HCT116 (cell line): Measurements from ENCODE around the gene LRRC4. TPM values are rescaled to one million over a fixed set of nuclear protein-coding genes. Genes with fewer than 3 reads are reported as not detected.

Experiments
- ATAC-seq: fragments of 200-7000 bp; cut with Tn5 transposase; 2 replicates; pipeline ENCODE4 v1.9.1; 2020; ENCODE audit warnings: mild to moderate bottlenecking, moderate library complexity
- BruUV-seq: library from RNA; stranded (reverse); fragments of 400-500 nt; replicated peaks from 2 replicates; lab custom pipeline; 2021; lab: Mats Ljungman, UMichigan
- CTCF ChIA-PET: fragments of 300-600 bp; sonication (Branson Sonifier 250); formaldehyde crosslinking; loops from one replicate; lab custom pipeline; 2021; ENCODE audit warnings: antibody characterized with exemption; lab: Charles Lee
- POLR2A ChIA-PET: fragments of 300-600, 350-600 bp; sonication (Branson Sonifier 250); formaldehyde crosslinking; loops from one replicate; lab custom pipeline; 2021; ENCODE audit warnings: antibody characterized with exemption; lab: Charles Lee
- RAD21 ChIA-PET, 2 experiments: fragments of 300-600 bp; sonication (Branson Sonifier 250); formaldehyde crosslinking; loops; one replicate each; lab custom pipeline; 2023; ENCODE audit warnings: low total read pairs in 2 of 2; ENCODE audit not compliant: uncharacterized antibody in 2 of 2, unreplicated experiment in 2 of 2, low non-redundant PET in 1 of 2; lab: Charles Lee
- DNase-seq: peaks from one replicate; pipeline ENCODE4 v3.0.0-alpha.2; 2010; ENCODE audit warnings: low read depth, low spot score
- H2AFZ ChIP-seq: fragments of 200-600 bp; shearing (Covaris generic), sonication (generic); 2 replicates; pipeline ENCODE4 v1.6.1; 2017; ENCODE audit warnings: low read depth, mixed run types, mixed read lengths, antibody characterized with exemption, low read length; ENCODE audit not compliant: poor library complexity, severe bottlenecking
- H3K27ac ChIP-seq: 2 replicates; pipeline ENCODE4 v1.5.1; 2012; ENCODE audit warnings: low read depth, low read length
- H3K27me3 ChIP-seq: fragments of 200-600 bp; sonication (generic); 2 replicates; pipeline ENCODE4 v1.6.1; 2016; ENCODE audit warnings: mixed run types, low read length, mixed read lengths; ENCODE audit not compliant: insufficient read depth
- H3K36me3 ChIP-seq, 2 experiments: fragments of 200-500 bp in 1 of 2; fragments of 200-600 bp in 1 of 2; sonication (Bioruptor generic) in 1 of 2; sonication (generic) in 1 of 2; 2 replicates each; pipeline versions ENCODE4 v1.5.1 to v1.6.1; 2014 to 2016; ENCODE audit warnings: low read length in 2 of 2, inconsistent platforms in 1 of 2, mixed read lengths in 1 of 2, mixed run types in 1 of 2; ENCODE audit not compliant: insufficient read depth in 2 of 2, control insufficient read depth in 1 of 2
- H3K4me1 ChIP-seq, 2 experiments: fragments of 200-600 bp in 1 of 2; sonication (generic) in 1 of 2; 2 replicates each; pipeline versions ENCODE4 v1.5.1 to v1.6.1; 2012 to 2017; ENCODE audit warnings: low read length in 2 of 2, inconsistent platforms in 1 of 2, mild to moderate bottlenecking in 1 of 2, mixed read lengths in 1 of 2, mixed run types in 1 of 2, moderate library complexity in 1 of 2; ENCODE audit not compliant: insufficient read depth in 2 of 2, control insufficient read depth in 1 of 2
- H3K4me2 ChIP-seq: fragments of 200-600 bp; sonication (generic); 2 replicates; pipeline ENCODE4 v1.6.1; 2017; ENCODE audit warnings: mixed run types, low read length, mixed read lengths
- H3K4me3 ChIP-seq, 2 experiments: fragments of 200-600 bp in 1 of 2; sonication (generic) in 1 of 2; replicated peaks in 1 of 2; 2 replicates each; pipeline ENCODE4 v1.5.1; 2011 to 2016; ENCODE audit warnings: low read length in 2 of 2, control low read depth in 1 of 2, low read depth in 1 of 2, mild to moderate bottlenecking in 1 of 2, mixed read lengths in 1 of 2, mixed run types in 1 of 2
- H3K79me2 ChIP-seq: fragments of 200-600 bp; sonication (generic); 2 replicates; pipeline ENCODE4 v1.6.1; 2017; ENCODE audit warnings: mild to moderate bottlenecking, mixed run types, low read length, moderate library complexity, mixed read lengths; ENCODE audit not compliant: insufficient read depth
- H3K9ac ChIP-seq: fragments of 200-600 bp; sonication (generic); 2 replicates; pipeline ENCODE4 v1.6.1; 2016; ENCODE audit warnings: low read length, mixed read lengths
- H3K9me2 ChIP-seq: fragments of 200-600 bp; sonication (generic), shearing (Covaris generic); 2 replicates; pipeline ENCODE4 v1.6.1; 2017; ENCODE audit warnings: mixed run types, mild to moderate bottlenecking, moderate library complexity; ENCODE audit not compliant: insufficient read depth
- H3K9me3 ChIP-seq, 2 experiments: fragments of 200-500 bp in 1 of 2; fragments of 200-600 bp in 1 of 2; sonication (Bioruptor generic) in 1 of 2; sonication (generic) in 1 of 2; 2 replicates each; pipeline ENCODE4 v1.6.1; 2014 to 2017; ENCODE audit warnings: low read length in 2 of 2, mixed read lengths in 2 of 2, inconsistent platforms in 1 of 2, low read depth in 1 of 2, mild to moderate bottlenecking in 1 of 2, mixed run types in 1 of 2, moderate library complexity in 1 of 2; ENCODE audit not compliant: control insufficient read depth in 1 of 2, insufficient read depth in 1 of 2
- H4K20me1 ChIP-seq: fragments of 200-600 bp; sonication (generic), shearing (Covaris generic); 2 replicates; pipeline ENCODE4 v1.6.1; 2017; ENCODE audit warnings: mixed run types, mild to moderate bottlenecking, moderate library complexity; ENCODE audit not compliant: insufficient read depth
- CBX3 ChIP-seq: IDR thresholded peaks from 2 replicates; pipeline ENCODE4 v1.6.1; 2012; ENCODE audit warnings: low read depth
- CEBPB ChIP-seq: IDR thresholded peaks from 2 replicates; pipeline ENCODE4 v1.6.1; 2012; ENCODE audit warnings: low read depth
- EGR1 ChIP-seq: IDR thresholded peaks from 2 replicates; pipeline ENCODE4 v1.6.1; 2012; ENCODE audit warnings: low read depth
- EZH2 ChIP-seq: fragments of 200-600 bp; sonication (generic); IDR thresholded peaks from 2 replicates; pipeline ENCODE4 v1.6.1; 2017; ENCODE audit warnings: antibody characterized with exemption, mixed run types
- EZH2phosphoT487 ChIP-seq: fragments of 200-600 bp; IDR thresholded peaks from 2 replicates; pipeline ENCODE4 v1.6.1; 2018; ENCODE audit warnings: antibody characterized with exemption, borderline replicate concordance
- POLR2A ChIP-seq: IDR thresholded peaks from 2 replicates; pipeline ENCODE4 v1.7.0; 2011; ENCODE audit warnings: borderline replicate concordance; ENCODE audit not compliant: insufficient read depth, insufficient read length; ENCODE audit errors: extremely low read depth
- POLR2AphosphoS5 ChIP-seq: IDR thresholded peaks from 2 replicates; pipeline ENCODE4 v1.6.1; 2011; ENCODE audit warnings: mild to moderate bottlenecking, low read depth, low read length, moderate library complexity
- SIN3A ChIP-seq: IDR thresholded peaks from 2 replicates; pipeline ENCODE4 v1.6.1; 2012; ENCODE audit warnings: low read depth
- SRF ChIP-seq: IDR thresholded peaks from 2 replicates; pipeline ENCODE4 v1.6.1; 2012; ENCODE audit warnings: low read depth
- ZNF274 ChIP-seq: fragments of 200-500 bp; sonication (Bioruptor generic); IDR thresholded peaks from 2 replicates; pipeline ENCODE4 v1.6.1; 2014; ENCODE audit warnings: mild to moderate bottlenecking, low read depth, low read length, inconsistent platforms
- intact Hi-C: fragments of 100-400 bp; cut with micrococcal nuclease; formaldehyde crosslinking; loops from 2 replicates; pipeline ENCODE4 v1.10.0; 2022
- total RNA-seq: library from RNA; stranded (reverse); gene quantifications from one replicate; pipeline ENCODE4 v1.2.1, GENCODE V29; 2021; ENCODE audit not compliant: unreplicated experiment
- TF ChIP-seq, protein P1 (sequence below), 3 experiments: fragments of 200-600 bp in 1 of 3; sonication (generic) in 1 of 3; IDR thresholded peaks in 2 of 3; conservative IDR thresholded peaks in 1 of 3; 2 replicates each; pipeline ENCODE4 v1.5.1; 2012 to 2017; ENCODE audit warnings: low read depth in 2 of 3, low read length in 2 of 3, antibody characterized with exemption in 1 of 3, borderline replicate concordance in 1 of 3, control low read depth in 1 of 3, mild to moderate bottlenecking in 1 of 3, mixed read lengths in 1 of 3, mixed run types in 1 of 3, moderate library complexity in 1 of 3; ENCODE audit not compliant: insufficient read depth in 1 of 3
- TF ChIP-seq, protein P2 (sequence below): IDR thresholded peaks from 2 replicates; pipeline ENCODE4 v1.6.1; 2012
- TF ChIP-seq, protein P3 (sequence below): IDR thresholded peaks from 2 replicates; pipeline ENCODE4 v1.6.1; 2012

The LRRC4 gene
- total RNA-seq, 1 experiment from 2014 or later: not detected

DNA sequence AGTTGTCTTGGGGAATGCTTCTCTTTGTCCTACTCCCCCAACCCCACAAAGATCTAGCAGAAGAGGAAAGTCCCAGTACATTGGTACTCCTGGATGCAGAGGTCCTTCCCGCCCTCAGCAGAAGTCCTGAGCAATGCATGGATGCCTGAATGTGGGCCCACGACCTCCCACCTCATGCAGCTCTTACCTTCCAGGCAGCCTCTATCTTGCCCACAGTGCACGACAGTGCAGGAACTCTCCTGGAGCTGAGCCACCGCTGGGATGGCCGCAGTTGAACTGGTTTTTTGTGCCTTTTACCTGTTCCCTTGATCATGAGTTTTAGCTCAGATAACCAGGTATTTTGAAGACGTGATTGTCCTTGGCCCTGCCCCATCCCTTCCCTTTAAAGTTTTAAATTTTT is 37.9 kb downstream of the LRRC4 start:
- Histone ChIP-seq H3K4me2 (no peak overlapping the region), H3K4me3 (no peak overlapping the region), H3K36me3 (peaks cover 3 to 11% of the 10 kb centered on the region in 2 experiments; a peak in 2 of 4 replicates), H3K27ac (no peak overlapping the region), H3K9me2 (no peaks in the 10 kb centered on the region), H3K4me1 (no peaks in the 10 kb centered on the region), H2AFZ (no peak overlapping the region), H3K79me2 (no peaks in the 10 kb centered on the region), H3K9ac (no peak overlapping the region), H3K9me3 (no peaks in the 10 kb centered on the region), H3K27me3 (no peaks in the 10 kb centered on the region), H4K20me1 (no peaks in the 10 kb centered on the region)
- ChIA-PET RAD21 (no interaction called here), CTCF (no interaction called here), POLR2A (no interaction called here)
- no TSS peak for BruUV-seq
- intact Hi-C loops: no loop called here
- DNase-seq (no peak), ATAC-seq (no peak)
- TF ChIP-seq SRF (no peak), CBX3 (no peak), CEBPB (no peak), EZH2 (no peak), EGR1 (no peak), SIN3A (no peak), EZH2phosphoT487 (no peak), POLR2A (no peak), POLR2AphosphoS5 (no peak), ZNF274 (no peak)
- TF ChIP-seq, protein P1, sequence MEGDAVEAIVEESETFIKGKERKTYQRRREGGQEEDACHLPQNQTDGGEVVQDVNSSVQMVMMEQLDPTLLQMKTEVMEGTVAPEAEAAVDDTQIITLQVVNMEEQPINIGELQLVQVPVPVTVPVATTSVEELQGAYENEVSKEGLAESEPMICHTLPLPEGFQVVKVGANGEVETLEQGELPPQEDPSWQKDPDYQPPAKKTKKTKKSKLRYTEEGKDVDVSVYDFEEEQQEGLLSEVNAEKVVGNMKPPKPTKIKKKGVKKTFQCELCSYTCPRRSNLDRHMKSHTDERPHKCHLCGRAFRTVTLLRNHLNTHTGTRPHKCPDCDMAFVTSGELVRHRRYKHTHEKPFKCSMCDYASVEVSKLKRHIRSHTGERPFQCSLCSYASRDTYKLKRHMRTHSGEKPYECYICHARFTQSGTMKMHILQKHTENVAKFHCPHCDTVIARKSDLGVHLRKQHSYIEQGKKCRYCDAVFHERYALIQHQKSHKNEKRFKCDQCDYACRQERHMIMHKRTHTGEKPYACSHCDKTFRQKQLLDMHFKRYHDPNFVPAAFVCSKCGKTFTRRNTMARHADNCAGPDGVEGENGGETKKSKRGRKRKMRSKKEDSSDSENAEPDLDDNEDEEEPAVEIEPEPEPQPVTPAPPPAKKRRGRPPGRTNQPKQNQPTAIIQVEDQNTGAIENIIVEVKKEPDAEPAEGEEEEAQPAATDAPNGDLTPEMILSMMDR (IDR thresholded peaks at IDR 0.05 in 2 of 3, conservative IDR thresholded peaks at IDR 0.05 in 1 of 3; ENCODE audit: borderline replicate concordance in 1 of 3, insufficient read depth in 1 of 3, low read depth in 2 of 3, low read length in 2 of 3): no peak
- TF ChIP-seq, protein P2, sequence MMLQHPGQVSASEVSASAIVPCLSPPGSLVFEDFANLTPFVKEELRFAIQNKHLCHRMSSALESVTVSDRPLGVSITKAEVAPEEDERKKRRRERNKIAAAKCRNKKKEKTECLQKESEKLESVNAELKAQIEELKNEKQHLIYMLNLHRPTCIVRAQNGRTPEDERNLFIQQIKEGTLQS: no peak
- TF ChIP-seq, protein P3, sequence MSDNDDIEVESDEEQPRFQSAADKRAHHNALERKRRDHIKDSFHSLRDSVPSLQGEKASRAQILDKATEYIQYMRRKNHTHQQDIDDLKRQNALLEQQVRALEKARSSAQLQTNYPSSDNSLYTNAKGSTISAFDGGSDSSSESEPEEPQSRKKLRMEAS: no peak
